Colon (tissue), 2 donors: ENCODE measurements around the gene BNIP5.

Source experiments
- FAIRE-seq: peaks from 2 replicates; lab custom pipeline; 2012; peaks lifted over from hg19 to GRCh38; lab: Jason Lieb, UNC
- donor health status: control.
- donor health status: control.

The BNIP5 gene

GRCh38 chr6:36322591-36322990, 14.1 kb downstream of the BNIP5 start:
- no peak for FAIRE-seq

GRCh38 chr6:36320475-36320874, 16.2 kb downstream of the BNIP5 start:
- FAIRE-seq = no peak

DNA sequence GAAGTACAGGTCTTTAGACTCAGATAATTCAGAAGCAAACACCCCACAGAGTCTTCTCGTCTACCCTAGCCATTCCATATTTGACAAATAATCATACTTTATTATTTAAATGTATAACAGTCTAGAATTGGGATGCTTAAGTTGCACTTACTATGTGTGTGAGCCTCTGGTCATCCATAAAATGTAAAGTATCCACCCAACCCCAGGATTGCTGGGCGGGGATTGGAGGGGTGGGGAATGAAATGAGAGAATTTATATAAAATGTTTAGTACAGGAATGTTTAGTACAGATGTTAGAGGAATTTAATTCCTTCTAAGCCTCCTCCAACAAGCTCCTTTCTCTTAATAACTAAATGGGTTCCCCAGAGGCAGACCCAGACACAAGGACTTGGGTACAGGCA, 16.9 kb downstream of the BNIP5 start:
- FAIRE-seq = no peak

- FAIRE-seq = no peak
These were observed 17.3 kb downstream of the BNIP5 start for GRCh38 chr6:36319436-36319762.

DNA sequence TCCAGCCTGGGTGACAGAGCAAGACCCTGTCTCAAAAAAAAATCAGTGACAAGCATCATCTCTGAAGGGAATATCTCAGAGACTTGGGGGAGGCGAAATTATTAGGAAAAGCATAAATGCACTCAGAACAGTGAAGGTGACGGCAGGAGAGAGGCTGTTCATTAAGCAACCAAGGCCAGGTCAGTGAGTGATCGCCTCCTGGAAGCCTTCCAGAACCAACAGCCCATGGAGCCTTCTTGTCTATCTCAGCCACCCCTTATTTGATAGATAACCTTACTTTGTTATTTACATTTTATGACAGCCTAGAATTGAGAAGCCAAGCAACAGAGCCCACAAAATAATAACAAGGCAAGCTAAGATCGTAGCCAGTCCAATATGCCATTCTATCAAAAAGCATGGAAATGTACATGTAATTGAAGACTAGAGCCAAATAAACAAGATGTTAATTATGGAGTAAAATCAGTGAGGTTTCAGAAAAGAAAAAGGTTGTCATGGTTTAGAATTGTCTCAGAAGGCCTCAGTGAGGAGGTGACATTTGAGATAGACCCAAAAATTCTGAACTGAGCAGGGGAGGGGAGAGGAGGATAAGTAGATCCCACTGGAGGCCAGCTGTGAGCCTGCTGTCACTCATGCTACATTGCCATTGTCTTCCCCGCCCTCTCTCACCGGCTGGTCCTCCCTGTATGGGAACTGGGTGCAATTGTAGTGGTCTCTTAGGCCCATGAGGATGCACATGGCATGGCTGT, 17.8 kb downstream of the BNIP5 start:
- no peak for FAIRE-seq

- FAIRE-seq = no peak
These were observed 19.1 kb downstream of the BNIP5 start for GRCh38 chr6:36317623-36318022.

- no peak for FAIRE-seq
These were observed 20.8 kb downstream of the BNIP5 start for GRCh38 chr6:36315921-36316320.

- FAIRE-seq = no peak
These were observed 22.3 kb downstream of the BNIP5 start for GRCh38 chr6:36314221-36315014.

DNA sequence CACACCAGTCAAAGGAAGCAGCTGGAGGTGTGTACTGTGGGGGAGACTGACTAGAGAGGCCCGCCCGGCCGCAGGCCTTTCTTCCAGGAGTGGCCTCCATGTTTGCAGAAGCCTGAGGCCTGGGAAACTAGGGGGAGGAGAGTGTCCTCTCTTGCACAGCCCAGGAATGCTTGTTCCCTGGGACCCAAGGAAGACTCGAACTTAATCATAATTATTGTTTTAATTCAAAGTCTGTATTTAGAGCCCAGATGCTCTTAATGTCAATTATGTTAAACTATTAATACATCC, 23.1 kb downstream of the BNIP5 start:
- no peak for FAIRE-seq

- no peak for FAIRE-seq
These were observed 23.6 kb downstream of the BNIP5 start for GRCh38 chr6:36312854-36313648.

- no peak for FAIRE-seq
These were observed 26.8 kb downstream of the BNIP5 start for GRCh38 chr6:36309900-36310299.

DNA sequence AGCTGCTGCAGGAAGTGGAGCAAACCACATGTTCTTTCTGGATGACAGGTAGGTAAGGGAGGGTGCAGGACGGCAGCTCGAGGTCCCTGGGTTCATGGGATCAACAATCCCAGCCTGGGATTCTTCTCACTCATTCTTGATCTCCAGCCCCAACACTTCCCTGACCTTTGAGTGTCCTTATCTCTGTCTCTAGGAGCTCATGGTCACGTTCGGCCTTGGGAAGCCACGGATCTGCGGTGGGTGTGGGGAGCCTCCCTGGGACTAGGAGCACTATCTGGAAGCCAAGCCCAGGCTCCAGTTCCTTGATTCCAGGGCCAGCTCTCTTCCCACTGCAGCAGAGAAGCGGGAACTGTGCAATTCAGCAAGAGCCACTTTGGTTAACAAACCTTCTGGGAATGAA, 27.5 kb downstream of the BNIP5 start:
- FAIRE-seq = no peak

GRCh38 chr6:36308514-36308913, 28.2 kb downstream of the BNIP5 start:
- FAIRE-seq = no peak

DNA sequence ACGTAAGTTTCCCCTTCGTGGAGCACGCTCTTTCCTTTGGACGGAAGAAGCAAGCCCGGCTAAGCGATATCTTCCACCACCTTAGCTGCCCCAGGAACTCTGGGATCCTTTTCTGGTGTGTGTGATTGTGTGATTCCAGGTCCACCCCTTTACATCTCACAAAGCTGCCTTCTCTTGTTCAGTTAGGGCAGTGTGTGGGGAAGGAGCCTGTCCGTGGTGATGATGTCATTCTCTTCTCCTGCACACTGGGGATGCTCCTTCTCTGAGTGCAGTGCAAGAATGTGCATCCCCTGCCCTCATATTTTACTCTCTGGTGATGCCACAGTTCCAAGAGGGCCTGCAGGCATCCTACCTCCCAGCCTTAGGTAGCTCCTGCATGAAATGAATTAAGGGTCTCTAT, 30.3 kb downstream of the BNIP5 start:
- no peak for FAIRE-seq

GRCh38 chr6:36305885-36306284, 30.8 kb downstream of the BNIP5 start:
- no peak for FAIRE-seq

- no peak for FAIRE-seq
These were observed 34.3 kb downstream of the BNIP5 start for GRCh38 chr6:36302227-36302976.

- no peak for FAIRE-seq
These were observed 34.9 kb downstream of the BNIP5 start for GRCh38 chr6:36301781-36302180.

DNA sequence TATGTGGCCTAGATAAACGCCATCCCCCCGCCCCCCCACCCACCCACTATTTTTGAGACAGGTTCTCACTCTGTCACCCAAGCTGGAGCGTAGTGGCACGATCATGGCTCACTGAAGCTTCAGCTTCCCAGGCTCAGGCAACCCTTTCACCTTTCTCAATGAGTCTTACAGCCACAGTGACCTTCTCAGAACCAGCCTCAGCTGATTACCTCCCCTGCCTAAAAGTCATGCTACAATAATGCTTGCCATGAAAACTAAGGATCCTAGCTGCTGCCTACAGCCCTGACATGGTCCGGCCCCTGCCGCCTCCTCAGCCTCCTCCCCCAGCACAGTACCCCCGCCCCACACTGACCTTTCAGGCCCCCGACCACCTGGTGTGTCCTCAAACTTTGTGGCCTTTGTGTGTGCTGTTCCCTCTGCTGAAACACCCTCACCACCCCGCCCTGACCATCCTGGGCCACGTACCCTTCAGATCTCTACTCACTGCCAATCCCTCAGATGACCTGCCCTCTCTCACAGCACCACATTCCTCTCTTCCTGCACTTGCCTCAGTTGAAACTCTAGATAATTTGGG, 35.5 kb downstream of the BNIP5 start:
- no peak for FAIRE-seq

DNA sequence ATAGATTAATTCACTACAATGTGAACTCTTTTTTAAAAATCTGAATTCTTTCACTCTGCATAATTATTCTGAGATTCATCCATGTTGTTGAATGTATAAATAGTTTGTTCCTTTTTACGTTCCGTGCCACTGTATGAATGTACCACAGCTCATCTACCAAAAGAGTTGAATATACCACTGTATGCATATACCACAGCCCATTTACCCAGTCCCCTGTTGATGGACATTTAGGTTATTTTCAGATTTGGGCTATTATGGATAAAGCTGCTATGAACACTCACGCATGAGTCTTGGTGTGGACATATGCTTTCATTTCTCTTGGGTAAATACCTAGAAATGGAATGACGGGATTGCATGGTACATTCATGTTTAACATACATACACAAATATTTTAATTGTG, 38.7 kb downstream of the BNIP5 start:
- FAIRE-seq = no peak

DNA sequence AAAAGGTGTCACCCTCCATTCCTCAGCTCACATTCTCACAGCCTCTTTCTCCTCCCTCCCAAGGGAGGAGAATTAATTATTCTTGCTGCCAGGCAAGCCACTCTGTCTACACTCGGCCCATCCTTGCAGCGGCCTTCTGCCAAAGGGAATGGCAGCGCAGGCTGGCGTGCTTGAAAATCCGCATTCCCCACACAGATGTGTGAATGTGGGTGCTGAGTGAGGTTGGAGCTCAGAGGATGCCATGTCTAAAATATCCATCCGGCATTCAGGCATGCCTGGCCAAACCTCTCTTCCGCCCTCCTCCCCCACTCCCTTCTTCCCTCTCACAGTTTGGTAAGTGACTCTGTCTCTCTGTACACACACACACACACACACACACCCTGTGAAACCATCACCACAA, 39.2 kb downstream of the BNIP5 start:
- FAIRE-seq = no peak

DNA sequence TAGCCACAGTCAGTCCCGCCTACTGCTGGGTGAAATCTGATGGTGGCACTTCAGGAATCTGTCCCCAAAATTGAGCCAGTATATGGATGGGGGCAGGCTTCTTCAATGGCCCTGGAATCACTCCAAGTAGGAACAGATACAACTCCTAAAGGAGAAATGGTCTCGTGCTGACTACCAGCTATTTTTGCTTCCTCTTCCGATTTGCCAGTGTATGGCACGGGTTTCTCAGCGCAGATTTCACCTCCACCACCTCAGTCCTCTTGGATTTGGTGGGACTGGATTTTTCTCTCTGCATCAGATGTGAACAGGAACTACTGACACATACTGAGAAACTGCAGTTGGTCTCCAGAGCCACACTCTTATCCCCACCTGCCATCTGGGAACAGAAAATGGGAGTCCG, 39.6 kb downstream of the BNIP5 start:
- no peak for FAIRE-seq

DNA sequence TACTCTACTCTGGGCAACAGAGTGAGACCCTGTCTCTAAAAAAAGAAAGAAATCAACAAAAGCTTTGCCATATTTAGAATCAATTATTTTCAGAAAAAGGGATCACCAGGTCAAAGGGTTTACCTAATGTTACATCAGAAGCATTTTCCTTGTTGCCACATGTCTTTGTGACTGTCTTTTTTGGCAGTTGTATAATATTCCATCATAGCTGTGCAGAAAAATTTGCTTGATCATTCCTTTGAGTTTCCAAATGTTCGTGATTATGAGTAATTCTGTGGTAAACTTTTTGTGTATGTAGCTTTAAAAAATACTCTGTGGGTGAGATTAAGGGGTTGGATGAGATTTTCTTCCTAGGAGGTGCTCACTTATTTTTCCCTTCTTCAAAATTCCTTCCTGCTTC, 40.4 kb downstream of the BNIP5 start:
- FAIRE-seq = no peak
